Measurements from ENCODE around the gene GNAI3.

The GNAI3 gene

GRCh38 chr1:109548321-109549267, at the start of gene GNAI3:
TSS of gene GNAI3 (plus strand) at chr1:109548615. CDS start at chr1:109548721, 106 bp downstream.
- DNase-seq: peak; percentile 98

GRCh38 chr1:109499081-109499480, 49.3 kb upstream of the GNAI3 start:
- DNase-seq: no peak

GRCh38 chr1:109499661-109500536, 48.5 kb upstream of the GNAI3 start:
- peak; percentile 59 for DNase-seq

- no peak for DNase-seq
Measured at GRCh38 chr1:109500941-109501381, 47.5 kb upstream of the GNAI3 start.

- no peak for DNase-seq
Measured at GRCh38 chr1:109501644-109502363, 46.6 kb upstream of the GNAI3 start.

GRCh38 chr1:109502364-109502851, 46.0 kb upstream of the GNAI3 start:
- no peak for DNase-seq

GRCh38 chr1:109503935-109504334, 44.5 kb upstream of the GNAI3 start:
- DNase-seq: no peak

GRCh38 chr1:109504974-109505373, 43.4 kb upstream of the GNAI3 start:
- no peak for DNase-seq

GRCh38 chr1:109508001-109508872, 40.2 kb upstream of the GNAI3 start:
- no peak for DNase-seq

- DNase-seq: no peak
Measured at GRCh38 chr1:109508873-109509175, 39.6 kb upstream of the GNAI3 start.

- no peak for DNase-seq
Measured at GRCh38 chr1:109509176-109510134, 39.0 kb upstream of the GNAI3 start, which contains the start of gene AMIGO1. TSS of gene AMIGO1 (minus strand) at chr1:109509727. CDS start at chr1:109508912, 815 bp downstream.

GRCh38 chr1:109513110-109513710, 35.2 kb upstream of the GNAI3 start:
- no peak for DNase-seq

- DNase-seq: no peak
Measured at GRCh38 chr1:109514846-109515245, 33.6 kb upstream of the GNAI3 start.

GRCh38 chr1:109516872-109517271, 31.5 kb upstream of the GNAI3 start:
- no peak for DNase-seq

- no peak for DNase-seq
Measured at GRCh38 chr1:109517337-109517736, 31.1 kb upstream of the GNAI3 start.

GRCh38 chr1:109521002-109521951, 27.1 kb upstream of the GNAI3 start:
- DNase-seq: no peak

- DNase-seq: no peak
Measured at GRCh38 chr1:109522026-109522425, 26.4 kb upstream of the GNAI3 start.

GRCh38 chr1:109523706-109524105, 24.7 kb upstream of the GNAI3 start:
- no peak for DNase-seq

Data from NCI-H226 (cell line).